Right lobe of liver (tissue), 6 donors: ENCODE data around the gene ABCC9. TPM values are rescaled to one million over a fixed set of nuclear protein-coding genes. Genes with fewer than 3 reads are reported as not detected.
"Not testable (repeated sequence)": the region's sequence is repeated elsewhere in the genome, so short reads cannot be mapped to it uniquely, and the experiment has no call there.

Source experiments
- ATAC-seq, 4 donors: fragments of 200-7000 bp; cut with Tn5 transposase; one replicate each; pipeline ENCODE4 v1.9.1; 2020; ENCODE audit warnings: mild to moderate bottlenecking in 4 of 4, moderate library complexity in 4 of 4
- DNase-seq, 3 donors: peaks; one replicate each; pipeline ENCODE4 v3.0.0-alpha.2; 2020
- H3K27ac ChIP-seq, 3 donors: fragments of 200-600 bp; one replicate each; pipeline ENCODE4 v1.8.0; 2022
- H3K27me3 ChIP-seq, 2 donors: fragments of 200-600 bp; one replicate each; pipeline ENCODE4 v1.8.0; 2022
- H3K36me3 ChIP-seq, 4 donors: fragments of 200-600 bp; sonication (generic) in 1 of 4; one replicate each; pipeline versions ENCODE4 v1.5.1 to v1.8.0; 2017 to 2022; ENCODE audit warnings: control low read depth in 1 of 4
- H3K4me1 ChIP-seq, 4 donors: fragments of 200-600 bp; sonication (generic) in 1 of 4; one replicate each; pipeline versions ENCODE4 v1.5.1 to v1.8.0; 2017 to 2022; ENCODE audit warnings: control low read depth in 1 of 4
- H3K4me3 ChIP-seq, 3 donors: fragments of 200-600 bp; one replicate each; pipeline ENCODE4 v1.8.0; 2022
- H3K9me3 ChIP-seq, 4 donors: fragments of 200-600 bp; sonication (generic) in 1 of 4; one replicate each; pipeline versions ENCODE4 v1.5.1 to v1.8.0; 2017 to 2022; ENCODE audit warnings: control low read depth in 1 of 4
- POLR2A ChIP-seq: fragments of 450-650 bp; IDR thresholded peaks from one replicate; pipeline ENCODE4 v1.6.1; 2017; ENCODE audit warnings: antibody characterized with exemption, mild to moderate bottlenecking
- WGBS: methylation state at CpG from one replicate; pipeline ENCODE4 v1.1.6; 2018; ENCODE audit warnings: low coverage, low lambda C conversion rate; ENCODE audit not compliant: insufficient coverage; ENCODE audit errors: missing lambda C conversion rate; 5-methylcytosine and 5-hydroxymethylcytosine counted together
- intact Hi-C, 2 donors: fragments of 100-400 bp; cut with DNase I; formaldehyde crosslinking; loops; one replicate each; pipeline versions ENCODE4 v1.11.2 to v1.14.1; 2022
- total RNA-seq, 6 experiments: library from RNA; depleted of rRNA in 2 of 6; stranded (reverse); fragments of >200 nt in 2 of 6; fragmentation: NEBNext Ultra II Directional in 3 of 6; extraction: Animal tissue kit (Norgen Biotek cat#: 25700) in 3 of 6; gene quantifications; one replicate each; pipeline versions ENCODE4 v1.1.0 to v1.2.4, GENCODE V29; 2016 to 2023
- TF ChIP-seq, protein P1 (sequence below), 4 donors: fragments of 200-600 bp in 3 of 4; fragments of 450-650 bp in 1 of 4; IDR thresholded peaks; one replicate each; pipeline versions ENCODE4 v1.5.1 to v1.8.0; 2016 to 2022; ENCODE audit warnings: antibody characterized with exemption in 4 of 4, mild to moderate bottlenecking in 2 of 4
- donor health status: DM: no; HTN: yes; CAD: no.
- donor health status: DM: no; HTN: no; CAD: no.
- donor health status: DM: no; HTN: no; CAD: no.
- donor health status: DM: no; HTN: yes; CAD: no.
- donor health status: DM: no; HTN: yes; CAD: no.

Gene ABCC9
- total RNA-seq, 6 experiments from 2014 or later: 26.5 to 71.2 (median 37.1) TPM

DNA sequence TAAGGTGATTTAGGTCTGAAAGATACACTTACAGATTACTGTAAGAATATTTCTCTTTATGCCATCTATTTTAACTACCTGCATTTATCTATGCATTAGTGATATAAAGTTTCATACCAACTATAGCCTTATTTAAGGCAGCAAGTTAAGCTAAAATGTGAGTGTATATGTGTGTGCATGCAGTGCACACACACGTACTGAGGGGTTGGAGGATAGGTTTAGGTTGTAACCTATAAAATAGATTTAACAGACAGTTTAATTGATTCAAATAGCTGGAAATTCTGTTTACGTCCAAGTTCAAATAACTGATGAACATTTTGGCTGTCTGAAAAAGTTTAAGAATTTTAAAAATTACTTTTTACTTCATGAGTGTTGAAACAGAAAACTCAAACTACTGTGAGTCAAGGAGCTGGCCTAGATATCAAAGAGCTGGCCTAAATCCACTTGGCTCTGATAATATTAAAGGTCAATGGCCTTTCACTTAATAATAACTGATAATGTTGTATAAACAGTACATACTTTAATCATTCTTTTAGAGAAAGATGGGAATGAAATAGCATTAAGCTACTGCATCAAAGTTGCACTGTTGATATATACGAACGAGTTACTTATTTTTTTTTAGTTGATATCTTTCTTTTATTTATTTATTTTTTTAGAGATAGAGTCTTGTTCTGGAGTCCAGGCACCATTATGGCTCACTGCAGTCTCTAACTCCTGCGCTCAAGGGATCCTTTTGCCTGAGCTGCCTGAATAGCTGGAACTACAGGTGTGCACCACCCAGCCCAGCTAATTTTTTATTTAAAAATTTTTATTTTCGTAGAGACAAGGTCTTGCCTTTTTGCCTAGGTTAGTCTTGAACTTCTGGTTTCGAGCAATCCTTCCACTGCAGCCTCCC is 152.9 kb downstream of the ABCC9 start:
- peaks cover 0 to 13% (median 4%) of the 10 kb centered on the region in 4 donors for H3K4me1 ChIP-seq
- 43% methylated on average over 7 of the region's 7 CpGs for WGBS
- DNase-seq (no peak), ATAC-seq (peak; percentile 74 to 94 (median 92))
- TF ChIP-seq POLR2A: no peak
- TF ChIP-seq, protein P1, sequence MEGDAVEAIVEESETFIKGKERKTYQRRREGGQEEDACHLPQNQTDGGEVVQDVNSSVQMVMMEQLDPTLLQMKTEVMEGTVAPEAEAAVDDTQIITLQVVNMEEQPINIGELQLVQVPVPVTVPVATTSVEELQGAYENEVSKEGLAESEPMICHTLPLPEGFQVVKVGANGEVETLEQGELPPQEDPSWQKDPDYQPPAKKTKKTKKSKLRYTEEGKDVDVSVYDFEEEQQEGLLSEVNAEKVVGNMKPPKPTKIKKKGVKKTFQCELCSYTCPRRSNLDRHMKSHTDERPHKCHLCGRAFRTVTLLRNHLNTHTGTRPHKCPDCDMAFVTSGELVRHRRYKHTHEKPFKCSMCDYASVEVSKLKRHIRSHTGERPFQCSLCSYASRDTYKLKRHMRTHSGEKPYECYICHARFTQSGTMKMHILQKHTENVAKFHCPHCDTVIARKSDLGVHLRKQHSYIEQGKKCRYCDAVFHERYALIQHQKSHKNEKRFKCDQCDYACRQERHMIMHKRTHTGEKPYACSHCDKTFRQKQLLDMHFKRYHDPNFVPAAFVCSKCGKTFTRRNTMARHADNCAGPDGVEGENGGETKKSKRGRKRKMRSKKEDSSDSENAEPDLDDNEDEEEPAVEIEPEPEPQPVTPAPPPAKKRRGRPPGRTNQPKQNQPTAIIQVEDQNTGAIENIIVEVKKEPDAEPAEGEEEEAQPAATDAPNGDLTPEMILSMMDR (IDR thresholded peaks at IDR 0.05): no peak
- H3K9me3 ChIP-seq: no peaks in the 10 kb centered on the region
- no peak overlapping the region for H3K4me3 ChIP-seq
- no peaks in the 10 kb centered on the region for H3K27me3 ChIP-seq
- peak overlapping the region in 2 of 3 donors; percentile 14 to 35 for H3K27ac ChIP-seq
- H3K36me3 ChIP-seq: no peaks in the 10 kb centered on the region
- intact Hi-C loops: no loop called here

DNA sequence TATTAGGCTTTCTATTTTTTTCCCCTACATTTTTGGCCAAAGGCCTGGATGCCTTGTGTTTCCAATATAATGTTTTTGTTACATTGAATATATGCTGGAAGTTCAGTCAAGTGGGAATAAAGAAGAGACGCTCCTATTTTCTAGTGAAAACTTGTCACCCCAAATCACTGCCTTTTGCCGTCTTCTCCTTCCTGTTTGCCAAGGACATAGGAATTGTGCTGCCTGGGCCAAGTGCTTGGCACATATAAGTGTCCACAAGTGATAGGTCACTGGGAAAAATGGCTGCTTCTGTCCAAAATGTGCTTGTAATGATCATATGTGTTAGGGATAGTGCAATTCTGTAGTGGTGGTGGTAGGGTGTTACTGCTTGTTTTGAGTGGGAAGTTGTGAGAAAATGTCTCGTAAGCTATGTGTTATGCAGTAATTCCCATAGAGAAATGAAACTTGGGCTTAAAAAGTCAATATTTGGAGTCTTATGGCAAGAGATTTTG is 155.1 kb downstream of the ABCC9 start:
- Histone ChIP-seq H3K4me1 (peaks cover 0 to 13% (median 6%) of the 10 kb centered on the region in 4 donors), H3K27ac (no peak overlapping the region), H3K4me3 (no peak overlapping the region), H3K9me3 (no peaks in the 10 kb centered on the region), H3K27me3 (no peaks in the 10 kb centered on the region), H3K36me3 (no peaks in the 10 kb centered on the region)
- 80% methylated on average over 3 of the region's 3 CpGs for WGBS
- DNase-seq: no peak
- no peak for ATAC-seq
- intact Hi-C loops: no loop called here
- no peak for TF ChIP-seq POLR2A
- TF ChIP-seq, protein P1 (IDR thresholded peaks at IDR 0.05): no peak

DNA sequence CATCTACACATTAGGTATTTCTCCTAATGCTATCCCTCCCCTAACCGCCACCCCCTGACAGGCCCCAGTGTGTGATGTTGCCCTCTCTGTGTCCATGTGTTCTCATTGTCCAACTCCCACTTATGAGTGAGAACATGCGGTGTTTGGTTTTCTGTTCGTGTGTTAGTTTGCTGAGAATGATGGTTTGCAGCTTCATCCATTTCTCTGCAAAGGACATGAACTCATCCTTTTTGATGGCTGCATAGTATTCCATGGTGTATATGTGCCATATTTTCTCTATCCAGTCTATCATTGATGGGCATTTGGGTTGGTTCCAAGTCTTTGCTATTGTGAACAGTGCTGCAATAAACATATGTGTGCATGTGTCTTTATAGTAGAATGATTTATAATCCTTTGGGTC is 158.5 kb downstream of the ABCC9 start:
- DNase-seq, H3K27ac ChIP-seq, ATAC-seq, H3K4me3 ChIP-seq, H3K36me3 ChIP-seq, H3K27me3 ChIP-seq, H3K9me3 ChIP-seq, intact Hi-C loops: not testable (repeated sequence)
- WGBS: 100% methylated on average over 2 of the region's 3 CpGs
- peaks cover 0 to 12% (median 1%) of the 10 kb centered on the region in 4 donors for H3K4me1 ChIP-seq

DNA sequence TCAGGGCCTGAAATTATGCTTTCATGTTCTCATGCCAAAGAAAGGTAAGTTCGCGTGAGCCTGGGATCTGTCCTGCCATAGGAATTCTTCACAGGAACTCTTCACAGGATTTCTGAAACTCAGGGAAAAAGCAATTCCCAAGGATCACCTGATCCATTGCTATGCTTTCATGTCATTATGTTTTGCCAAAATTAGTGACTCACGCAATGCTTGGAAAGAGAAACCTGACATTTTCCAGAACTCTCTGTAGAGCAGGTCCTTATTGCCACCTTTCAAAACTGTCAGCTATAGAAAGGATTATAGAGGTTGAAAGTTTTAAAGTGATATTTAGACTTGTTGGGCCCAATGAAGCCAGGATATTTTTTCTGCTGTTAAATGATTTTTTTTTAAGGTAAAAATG is 160.4 kb downstream of the ABCC9 start:
- ATAC-seq (peak; percentile 62 to 92 (median 70)), DNase-seq (no peak)
- no peak for TF ChIP-seq POLR2A
- TF ChIP-seq, protein P1 (IDR thresholded peaks at IDR 0.05): no peak
- no peaks in the 10 kb centered on the region for H3K9me3 ChIP-seq
- H3K4me1 ChIP-seq: peaks cover 0 to 19% (median 3%) of the 10 kb centered on the region in 4 donors
- intact Hi-C loops: no loop called here
- peak overlapping the region; percentile 9 to 74 (median 61) for H3K27ac ChIP-seq
- no peak overlapping the region for H3K4me3 ChIP-seq
- H3K27me3 ChIP-seq: no peaks in the 10 kb centered on the region
- WGBS: 60% methylated on average over 3 of the region's 3 CpGs
- H3K36me3 ChIP-seq: no peaks in the 10 kb centered on the region

DNA sequence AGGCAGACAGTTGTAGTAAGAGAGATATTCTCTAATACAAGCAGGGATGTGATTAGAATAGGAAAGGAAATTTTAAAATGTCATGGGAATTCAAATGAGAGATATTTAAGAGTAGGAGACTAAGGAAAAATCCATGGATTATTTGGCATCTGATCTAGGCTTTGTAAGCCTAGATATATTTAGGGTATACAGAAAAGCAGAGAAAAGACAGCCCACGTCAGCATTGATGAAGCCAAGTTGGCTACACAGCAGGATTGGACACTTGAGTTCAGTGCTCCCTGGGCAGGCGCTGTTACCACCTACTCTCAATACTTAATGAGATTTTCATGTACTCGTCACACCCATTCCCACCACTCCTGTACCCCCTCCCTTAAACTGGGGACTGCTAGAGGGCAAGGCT is 165.1 kb downstream of the ABCC9 start:
- peaks cover 0 to 20% (median 3%) of the 10 kb centered on the region in 4 donors for H3K4me1 ChIP-seq
- 29% methylated on average over 3 of the region's 3 CpGs for WGBS
- H3K4me3 ChIP-seq: peak overlapping the region in 1 of 3 donors; percentile 74
- H3K9me3 ChIP-seq: no peaks in the 10 kb centered on the region
- intact Hi-C loops: no loop called here
- DNase-seq (peak in 2 of 3 donors; percentile 65 to 66), ATAC-seq (peak in 3 of 4 donors; percentile 5 to 26 (median 8))
- no peaks in the 10 kb centered on the region for H3K27me3 ChIP-seq
- H3K36me3 ChIP-seq: no peaks in the 10 kb centered on the region
- TF ChIP-seq, protein P1 (IDR thresholded peaks at IDR 0.05): no peak
- no peak for TF ChIP-seq POLR2A
- H3K27ac ChIP-seq: peak overlapping the region; percentile 77 to 99 (median 99)
